HG03103 (cell line): ENCODE data around the gene UNC80.

Source experiments
- ATAC-seq: cut with Tn5 transposase; IDR thresholded peaks from one replicate; pipeline ENCODE4 v1.9.1; 2021; ENCODE audit warnings: low read depth; ENCODE audit not compliant: unreplicated experiment

The UNC80 gene

DNA sequence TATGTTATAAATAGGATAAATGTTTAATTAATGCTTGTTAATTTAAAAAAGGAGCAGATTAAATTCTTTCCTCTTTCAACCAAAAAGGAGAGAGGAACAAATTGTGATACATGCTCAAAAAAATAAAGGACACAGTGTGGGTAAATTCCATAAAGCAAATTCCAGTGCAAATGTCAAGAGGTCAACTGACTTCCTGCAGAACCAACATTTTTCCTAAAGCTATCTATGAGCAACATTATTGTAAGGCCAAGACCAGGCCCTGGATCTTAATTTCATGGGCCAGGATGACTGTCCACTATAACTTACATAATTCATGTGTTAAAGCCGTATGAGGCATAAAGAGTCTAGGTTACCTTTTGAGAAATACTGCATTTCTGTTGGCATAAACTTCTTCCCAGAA, 136.9 kb downstream of the UNC80 start:
- ATAC-seq: no peak

DNA sequence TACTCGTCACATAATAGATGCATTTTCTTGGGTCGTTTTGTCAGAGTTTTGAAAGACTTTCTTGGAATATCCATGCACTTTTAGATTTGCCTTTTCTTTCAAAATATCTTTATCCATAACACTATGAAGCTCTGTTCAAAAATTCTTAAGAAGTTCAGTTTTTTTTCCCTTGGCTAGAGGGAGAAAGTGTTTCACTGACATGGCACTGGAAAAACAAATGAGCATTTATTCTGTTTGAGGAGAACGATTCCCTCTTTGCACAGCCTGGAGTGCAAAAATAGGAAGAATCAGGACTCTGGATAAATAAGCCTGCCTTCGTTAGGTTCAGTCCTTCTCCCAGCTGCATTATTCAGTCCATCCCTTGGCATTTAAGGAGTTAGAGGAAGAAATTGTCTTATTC, 139.9 kb downstream of the UNC80 start:
- ATAC-seq: no peak

DNA sequence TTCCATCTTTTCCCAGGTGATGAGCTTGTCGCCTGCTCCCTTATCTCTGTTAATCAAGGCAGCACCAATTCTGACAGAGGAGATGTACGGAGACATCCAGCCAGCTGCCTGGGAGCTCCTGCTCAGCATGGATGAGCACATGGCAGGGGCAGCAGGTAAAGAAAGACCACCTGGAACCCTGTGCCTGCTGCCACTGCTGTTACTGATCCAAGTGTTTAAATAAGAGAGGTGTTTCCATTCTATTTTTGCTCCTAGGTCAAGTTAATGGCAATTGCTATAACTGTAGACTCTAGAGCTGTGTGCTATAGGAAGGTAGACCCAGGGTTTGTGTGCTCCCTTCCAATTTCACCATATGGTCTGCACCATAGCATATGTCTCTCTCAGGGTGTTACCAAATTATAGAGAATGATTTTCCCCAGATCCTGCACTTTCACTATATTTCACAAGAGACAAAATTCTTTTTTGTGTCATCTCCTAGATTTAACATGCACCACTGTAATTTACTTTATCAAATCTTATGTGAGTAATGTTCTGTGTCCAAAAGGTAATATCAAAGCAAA, 142.2 kb downstream of the UNC80 start:
- no peak for ATAC-seq

DNA sequence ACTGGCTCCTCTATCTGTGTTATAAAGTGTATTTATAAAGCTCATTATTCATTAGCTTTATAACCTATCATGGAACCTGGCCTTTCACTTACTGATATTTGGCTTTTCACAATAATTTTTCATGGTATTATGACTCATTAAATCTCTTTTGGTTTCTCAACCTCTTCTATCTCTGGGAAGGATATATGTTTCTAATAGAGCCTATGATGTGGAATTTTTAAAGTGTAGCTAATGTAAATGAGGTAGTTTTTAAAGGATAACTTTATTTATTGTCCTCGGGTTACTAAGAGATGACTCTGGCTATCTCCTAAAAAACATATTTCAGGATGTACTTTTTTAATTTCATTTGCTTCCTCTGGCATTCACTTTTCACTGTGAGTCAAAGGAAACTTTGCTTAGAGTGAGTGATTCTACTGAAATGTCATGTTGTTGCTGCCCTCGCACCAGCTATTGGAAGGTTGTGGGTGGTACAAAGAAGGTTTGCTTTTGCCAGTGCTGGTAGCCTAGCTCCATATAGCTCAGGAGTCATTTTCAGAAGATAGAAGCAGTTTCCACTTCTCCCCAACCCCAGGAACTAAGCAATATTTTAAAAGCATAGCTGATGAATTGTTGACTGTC, 145.6 kb downstream of the UNC80 start:
- no peak for ATAC-seq

DNA sequence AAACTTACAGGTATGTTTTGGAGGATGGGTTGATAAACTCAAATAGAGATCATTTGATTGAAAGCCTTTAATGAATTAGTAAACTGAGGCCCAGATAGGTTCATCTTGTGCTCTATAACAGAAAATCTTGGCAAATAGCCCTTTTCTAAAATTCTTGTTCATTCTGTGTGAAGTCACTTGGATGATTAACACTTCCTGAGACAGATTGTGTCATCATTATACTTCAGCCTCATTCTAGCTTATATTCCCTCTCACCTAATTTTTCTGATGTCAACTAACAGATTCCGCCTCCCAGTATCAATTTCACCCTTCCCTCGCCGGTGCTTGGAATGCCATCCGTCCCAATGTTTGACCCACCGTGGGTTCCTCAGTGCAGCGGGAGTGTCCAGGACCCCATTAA, 146.6 kb downstream of the UNC80 start:
- ATAC-seq: no peak

DNA sequence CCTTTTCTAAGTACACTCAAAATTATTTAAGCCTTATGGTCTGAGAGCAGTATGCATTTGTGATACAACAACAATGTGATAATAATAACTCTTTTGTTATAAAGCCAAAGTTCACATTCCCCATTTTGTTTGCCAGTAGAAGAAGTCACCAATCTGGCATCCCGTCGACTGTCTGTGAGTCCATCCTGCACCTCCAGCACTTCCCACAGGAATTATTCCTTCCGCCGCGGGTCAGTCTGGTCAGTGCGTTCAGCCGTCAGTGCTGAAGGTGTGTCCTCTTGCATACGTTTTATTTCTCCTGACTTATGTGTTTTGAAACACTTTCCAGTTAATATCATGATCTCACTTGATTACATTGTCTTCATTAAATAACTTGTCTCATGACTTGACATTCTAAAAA, 150.5 kb downstream of the UNC80 start:
- ATAC-seq: no peak

DNA sequence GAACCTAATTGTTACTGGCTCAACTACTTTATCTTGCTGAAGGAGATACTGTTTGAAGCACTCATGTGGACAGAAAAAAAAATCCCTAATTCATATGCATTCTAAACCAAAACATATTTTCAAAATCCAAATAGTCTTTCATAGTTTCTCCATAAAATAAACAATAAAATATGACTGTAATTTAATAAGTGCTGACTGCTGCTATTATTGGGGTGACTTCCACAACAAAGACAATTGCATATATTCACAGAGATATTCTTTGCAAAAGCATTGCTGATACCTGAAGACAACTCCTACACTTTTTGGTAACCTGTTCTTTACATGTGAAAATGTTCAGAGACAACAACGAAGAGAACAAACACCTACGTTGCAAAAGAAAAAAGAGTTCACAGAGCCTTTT, 157.7 kb downstream of the UNC80 start:
- ATAC-seq: no peak

DNA sequence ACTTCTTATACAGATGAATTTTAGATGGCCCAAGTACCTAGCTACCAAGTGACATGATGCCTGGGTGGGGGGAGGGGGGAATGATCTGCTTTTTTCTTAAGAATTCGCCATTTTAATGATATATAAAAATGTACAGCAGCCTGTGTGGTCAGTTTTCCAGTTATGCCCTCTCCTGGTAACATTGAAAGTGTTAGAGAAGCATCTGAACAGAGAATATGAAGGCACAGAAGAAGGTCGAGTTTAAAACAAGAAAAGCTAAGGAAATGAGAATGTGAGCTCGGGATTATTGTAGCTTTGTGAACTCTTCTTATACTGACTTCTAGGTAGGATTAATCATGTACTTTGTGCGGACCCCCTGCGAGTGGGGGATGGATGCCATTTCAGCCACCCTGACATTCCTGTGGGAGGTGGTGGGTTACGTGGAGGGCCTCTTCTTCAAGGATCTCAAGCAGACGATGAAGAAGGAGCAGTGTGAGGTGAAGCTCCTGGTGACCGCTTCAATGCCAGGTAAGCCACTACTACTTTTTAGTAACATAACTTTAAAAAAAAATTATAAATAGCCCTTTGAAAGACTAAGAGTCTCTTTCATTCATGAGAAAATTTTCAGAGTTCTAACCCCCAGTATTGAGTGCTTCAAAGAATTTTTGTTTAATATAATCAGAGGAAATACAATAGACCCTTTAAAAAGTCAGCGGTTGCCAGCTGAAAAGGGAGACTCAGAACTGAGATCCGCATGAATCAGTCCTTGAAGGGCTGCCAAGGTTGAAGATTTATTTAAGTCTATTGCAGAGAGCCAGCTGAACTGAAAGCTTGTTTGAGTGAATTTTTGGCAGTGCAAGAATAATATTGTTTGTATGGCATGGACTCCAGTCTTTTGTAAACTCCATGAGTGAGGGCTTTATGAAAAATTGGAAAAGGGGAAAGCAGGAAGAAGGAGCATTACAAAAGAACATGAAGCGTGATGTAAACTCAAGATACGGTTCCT, 162.2 kb downstream of the UNC80 start:
- no peak for ATAC-seq

DNA sequence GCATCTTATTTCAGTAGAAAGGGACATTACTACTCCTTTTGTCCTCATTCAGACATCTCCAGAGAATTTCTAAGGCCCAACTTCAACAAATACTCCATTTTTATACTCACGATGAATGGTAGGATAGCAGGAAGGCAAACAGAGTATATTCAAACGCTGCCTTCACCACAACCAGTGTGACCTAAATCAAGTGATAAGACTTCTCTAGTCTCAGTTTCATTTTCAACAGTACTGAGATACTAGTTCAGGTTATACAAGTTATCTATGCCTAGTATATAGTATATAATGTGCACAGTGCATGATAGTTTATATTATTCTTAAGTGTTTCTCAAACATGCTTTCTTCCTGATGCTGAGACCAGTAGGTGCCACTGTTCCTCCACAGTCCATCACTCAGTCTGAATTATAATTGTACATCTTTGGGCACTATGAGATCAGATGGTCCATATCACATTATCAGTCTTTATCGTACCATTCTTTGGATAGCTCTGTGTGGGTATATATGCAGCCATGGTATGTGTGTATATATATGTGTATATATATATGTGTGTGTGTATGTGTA, 164.6 kb downstream of the UNC80 start:
- no peak for ATAC-seq

DNA sequence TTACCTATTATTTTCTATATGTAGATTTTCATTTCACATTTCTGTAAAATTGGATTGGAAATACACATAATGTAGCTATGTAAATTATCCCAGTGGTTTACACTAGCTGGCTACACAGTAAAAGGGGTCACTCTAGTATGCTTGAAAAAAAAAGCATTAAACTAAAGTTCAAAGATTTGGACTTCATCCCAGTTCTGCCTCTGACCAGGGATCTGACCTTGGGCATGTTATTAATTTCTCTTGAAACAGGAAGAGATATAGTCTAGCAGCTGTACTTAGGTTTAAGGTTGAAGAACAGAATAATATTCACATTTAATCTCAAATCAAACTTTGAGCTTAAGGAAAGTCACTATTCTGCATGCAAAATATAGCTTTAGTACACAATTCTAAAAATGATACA, 166.3 kb downstream of the UNC80 start:
- ATAC-seq: no peak

DNA sequence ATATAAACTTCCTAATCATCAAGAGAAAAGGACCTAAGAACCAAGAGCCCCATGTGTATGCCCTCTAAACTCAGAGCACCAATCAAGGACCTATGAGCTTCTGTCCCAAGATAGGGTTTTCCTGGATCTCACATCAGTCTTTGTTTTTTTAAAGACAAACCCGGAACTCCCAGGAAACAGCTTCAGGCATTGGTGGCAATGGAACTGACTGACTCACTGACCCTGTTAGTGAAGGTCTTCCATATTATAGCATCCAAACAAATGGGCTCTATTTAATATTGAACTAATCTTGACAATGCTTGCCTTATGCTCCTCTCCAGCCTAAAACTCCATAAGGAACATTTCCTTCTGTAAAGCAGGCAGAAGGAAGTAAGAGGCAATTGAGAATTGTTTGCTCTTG, 167.3 kb downstream of the UNC80 start:
- ATAC-seq: no peak

DNA sequence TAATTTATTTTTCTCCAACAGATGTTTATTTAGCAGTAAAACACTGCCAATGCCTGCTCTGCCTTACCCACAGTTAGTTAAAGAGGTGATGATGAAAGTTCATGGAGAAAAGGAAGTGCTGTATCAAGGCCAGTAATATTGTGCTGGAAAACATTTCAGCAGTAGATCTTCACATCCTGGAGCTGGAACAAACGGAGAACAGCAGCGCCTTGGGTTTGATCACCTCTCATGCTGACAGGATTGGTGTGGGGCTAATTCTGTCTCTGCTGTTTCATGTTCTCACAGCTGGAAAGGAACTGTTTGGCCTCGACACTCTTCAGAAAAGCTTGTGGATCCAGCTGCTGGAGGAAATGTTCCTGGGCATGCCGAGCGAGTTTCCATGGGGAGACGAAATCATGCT, 169.3 kb downstream of the UNC80 start:
- ATAC-seq: no peak

DNA sequence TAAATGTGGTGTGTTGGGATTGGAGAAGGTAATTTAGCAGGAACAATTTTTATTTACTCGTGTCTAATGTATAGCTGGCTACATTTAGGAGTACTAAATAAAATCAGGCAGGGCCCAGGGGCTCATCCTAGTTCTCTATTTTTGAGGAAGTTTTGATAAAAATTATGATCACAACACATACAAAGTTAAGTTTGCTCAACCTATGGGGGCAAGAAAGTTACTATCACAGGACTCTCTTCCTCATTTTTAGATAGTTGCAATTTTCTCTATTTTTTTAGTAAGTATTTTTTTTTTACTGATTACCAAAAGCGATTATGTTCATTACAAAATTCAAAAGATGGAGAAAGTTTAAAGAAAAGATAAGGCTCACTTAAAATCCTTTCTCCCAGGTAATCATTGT, 170.8 kb downstream of the UNC80 start:
- no peak for ATAC-seq

DNA sequence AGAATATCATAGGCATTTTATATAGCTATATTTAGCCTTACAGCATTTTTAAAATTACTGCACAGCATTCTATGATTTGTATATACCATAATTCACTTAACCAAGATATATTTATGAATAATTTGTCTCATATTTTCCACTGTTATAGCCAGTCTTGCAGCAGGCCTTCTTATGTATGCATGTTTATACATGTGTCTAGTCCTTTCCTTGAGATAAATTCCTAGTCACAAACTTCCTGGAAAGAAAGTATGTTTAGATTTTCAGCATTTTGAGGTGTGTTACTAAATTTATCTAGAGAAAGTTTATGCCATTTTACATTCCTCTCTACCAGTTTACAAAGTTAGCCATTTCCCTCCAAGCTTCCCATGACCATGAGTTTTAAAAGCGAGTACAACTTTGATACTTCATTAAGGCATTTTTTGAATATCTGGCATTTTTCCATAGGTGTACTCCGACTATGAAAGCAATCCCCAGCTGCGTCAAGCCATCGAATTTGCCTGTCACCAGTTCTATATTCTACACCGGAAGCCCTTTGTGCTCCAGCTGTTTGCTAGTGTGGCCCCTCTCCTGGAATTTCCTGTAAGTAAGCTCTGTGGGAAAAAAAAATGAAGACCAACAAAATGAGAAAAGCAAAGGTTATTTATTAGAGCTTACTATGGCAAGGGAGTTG, 171.4 kb downstream of the UNC80 start:
- ATAC-seq: no peak

DNA sequence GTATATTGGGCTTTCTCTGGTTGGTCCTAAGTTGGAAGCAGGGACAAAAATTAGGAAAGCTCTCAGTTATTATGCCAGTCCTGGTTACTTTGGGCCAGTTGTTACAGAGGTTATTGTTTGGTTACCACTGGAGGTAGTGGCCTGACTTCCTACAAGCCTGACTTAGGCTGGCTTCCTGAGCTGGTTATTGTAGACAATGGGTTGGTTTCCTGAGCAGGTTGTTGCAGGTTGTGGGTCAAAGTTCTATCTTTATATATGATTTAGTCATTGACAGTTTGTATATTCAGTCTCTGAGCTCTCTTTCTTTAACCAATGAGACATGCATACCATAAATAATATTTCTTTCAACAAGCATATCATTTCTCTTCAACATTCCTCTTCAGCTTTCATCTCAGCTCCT, 172.1 kb downstream of the UNC80 start:
- ATAC-seq: no peak

DNA sequence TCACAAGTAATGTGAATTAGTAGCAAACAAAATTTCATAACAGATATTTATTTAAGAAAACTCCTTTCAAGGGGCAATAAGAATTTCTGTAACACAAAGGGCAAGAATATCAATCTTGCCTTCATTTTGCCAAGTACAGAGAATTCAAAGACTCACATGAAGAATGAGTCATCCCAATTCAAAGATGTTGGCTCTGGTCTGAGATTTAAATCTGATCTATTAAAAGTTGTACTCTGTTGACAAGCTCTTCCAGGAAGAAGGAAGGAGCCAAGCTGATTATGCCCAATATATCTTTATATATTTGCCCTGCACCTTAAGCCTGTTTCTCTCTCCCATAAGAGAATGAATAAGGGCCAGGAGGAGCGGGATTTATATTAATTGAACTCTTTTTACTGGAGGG, 174.9 kb downstream of the UNC80 start:
- ATAC-seq: no peak

DNA sequence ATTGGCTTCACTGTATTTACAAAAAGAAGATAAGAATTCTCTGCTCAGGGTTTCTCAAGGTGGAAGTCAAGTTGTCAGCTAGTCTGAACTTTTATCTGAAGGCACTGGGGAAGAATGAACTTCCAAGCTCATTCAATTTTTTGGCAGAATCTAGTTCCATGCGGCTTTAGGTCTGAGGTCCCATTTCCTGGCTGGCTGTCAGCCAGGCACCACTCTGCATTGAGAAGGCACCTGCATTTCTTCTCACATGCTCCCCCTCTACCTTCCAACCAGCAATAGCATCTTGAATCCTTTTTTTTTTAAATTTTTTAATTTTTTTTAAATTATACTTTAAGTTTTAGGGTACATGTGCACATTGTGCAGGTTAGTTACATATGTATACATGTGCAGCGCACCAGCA, 184.6 kb downstream of the UNC80 start:
- no peak for ATAC-seq

DNA sequence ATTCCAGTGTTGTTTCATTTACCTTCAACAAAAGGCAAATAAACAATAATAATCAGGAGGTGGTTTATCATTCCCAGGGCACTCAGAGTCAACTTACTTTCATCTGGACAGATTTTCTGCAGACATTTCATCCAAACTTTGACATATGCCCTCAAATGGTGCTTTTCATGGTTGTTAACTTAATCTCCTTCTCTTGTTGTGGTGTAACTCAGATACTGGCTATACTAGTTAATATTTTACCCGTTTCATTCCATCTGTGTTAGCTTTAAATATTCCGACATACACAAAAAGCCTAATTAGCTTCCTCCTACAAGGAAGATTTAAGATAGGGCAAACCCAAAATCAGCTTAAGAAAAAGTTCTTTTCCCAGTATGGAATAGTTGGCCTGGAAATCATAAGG, 186.4 kb downstream of the UNC80 start:
- ATAC-seq: no peak

DNA sequence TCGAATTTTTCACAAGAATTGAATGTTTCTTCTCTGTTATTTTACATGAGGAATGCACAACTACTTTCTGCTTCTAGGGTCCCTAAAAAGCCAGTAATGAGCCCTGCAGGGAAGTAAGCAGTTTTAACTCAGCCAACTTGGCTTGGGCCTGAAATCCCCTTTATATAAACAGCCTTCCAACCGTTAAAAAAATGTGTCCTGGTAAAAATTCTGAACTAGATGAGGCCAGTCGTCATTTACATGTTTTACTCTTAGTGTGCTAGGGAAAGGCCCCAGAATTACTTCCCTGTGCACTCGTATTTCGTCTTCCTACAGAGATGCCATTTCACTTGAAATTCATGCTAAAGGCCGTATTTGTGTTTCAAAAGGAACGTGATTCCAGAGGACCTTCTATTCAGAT, 188.4 kb downstream of the UNC80 start:
- ATAC-seq: no peak

DNA sequence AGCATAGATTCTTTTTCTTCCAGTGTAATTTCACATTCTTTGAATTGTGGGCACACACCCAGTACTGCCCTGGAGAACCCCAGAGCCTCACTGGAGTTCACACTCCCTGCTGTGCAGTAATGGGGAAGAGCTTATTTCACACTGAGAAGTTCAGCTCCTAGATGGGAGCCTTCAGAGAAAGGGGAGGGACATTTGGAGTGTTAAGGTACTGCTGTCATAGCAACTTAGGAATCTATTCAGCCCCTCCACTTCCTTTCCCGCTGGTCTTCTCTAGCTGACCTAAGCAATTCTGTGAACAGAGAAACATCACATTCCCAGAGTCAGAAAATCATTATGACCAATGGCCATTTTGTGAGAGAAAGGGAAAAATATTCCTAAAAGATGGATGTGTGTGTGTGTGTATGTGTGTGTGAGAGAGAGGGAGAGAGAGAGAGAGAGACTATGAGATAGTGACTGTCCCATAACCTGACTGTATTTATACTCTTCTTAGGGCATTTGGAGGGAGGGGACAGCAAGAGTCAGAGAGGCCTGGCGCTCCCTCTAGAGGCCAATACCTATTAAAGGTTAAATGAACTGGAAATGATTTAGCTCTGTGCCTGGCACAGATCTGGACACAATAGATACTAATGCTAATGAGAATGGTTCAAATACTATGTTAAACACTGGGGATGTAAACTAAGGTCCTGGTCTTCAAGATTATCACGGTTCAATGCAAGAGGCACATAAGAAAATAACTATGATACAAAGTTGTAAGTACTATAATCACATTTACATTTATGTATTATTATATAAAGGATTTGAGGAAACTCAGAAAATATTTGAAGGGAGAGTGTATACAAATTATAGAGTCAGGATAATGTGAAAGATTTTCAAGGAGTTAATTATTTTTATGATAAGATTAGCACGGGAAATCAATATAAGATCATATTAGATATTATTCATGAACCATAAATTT, 189.3 kb downstream of the UNC80 start:
- peak; percentile 95 for ATAC-seq
